ENCODE results near the gene ZNF254.
"Not testable (repeated sequence)": the region's sequence is repeated elsewhere in the genome, so short reads cannot be mapped to it uniquely, and the experiment has no call there.

The ZNF254 gene

GRCh38 chr19:24071078-24071477 is 15.9 kb upstream of the ZNF254 start:
- H3K9me3 ChIP-seq (ENCODE audit: control extremely low read depth in 1 of 5, control insufficient read depth in 4 of 5, insufficient read depth in 2 of 5, low read depth in 1 of 5, low read length in 4 of 5) = peaks cover 0 to 11% (median 6%) of the 10 kb centered on the region in 5 experiments
- H3K4me3 ChIP-seq (ENCODE audit: control insufficient read depth in 1 of 7, extremely low read depth in 1 of 7, insufficient read depth in 4 of 7, low read depth in 2 of 7, low read length in 6 of 7) = no peak overlapping the region
- no peaks in the 10 kb centered on the region for H3K27me3 ChIP-seq (replicated peaks in 2 of 5; ENCODE audit: control insufficient read depth in 4 of 5, insufficient read depth in 5 of 5, low read length in 4 of 5)
- peaks cover 13 to 66% (median 42%) of the 10 kb centered on the region in 4 experiments for H3K36me3 ChIP-seq (ENCODE audit: control insufficient read depth in 4 of 4, insufficient read depth in 4 of 4, low read length in 3 of 4)
- DNase-seq = no peak
- WGBS (ENCODE audit: insufficient coverage) = 100% methylated on average over 2 of the region's 2 CpGs
- ChIA-PET POLR2A (no interaction called here), CTCF (no interaction called here)
- H3K27ac ChIP-seq (ENCODE audit: insufficient read depth in 1 of 2, low read depth in 1 of 2, low read length in 2 of 2, poor library complexity in 1 of 2, severe bottlenecking in 2 of 2) = no peak overlapping the region
- H3K4me1 ChIP-seq (ENCODE audit: control extremely low read depth in 1 of 4, control insufficient read depth in 4 of 4, insufficient read depth in 4 of 4, low read length in 3 of 4) = no peaks in the 10 kb centered on the region

- POLR2A ChIA-PET = no interaction called here
These were observed 14.3 kb upstream of the ZNF254 start for GRCh38 chr19:24072720-24073119.

GRCh38 chr19:24073807-24074206 is 13.2 kb upstream of the ZNF254 start:
- ChIA-PET POLR2A (no interaction called here), CTCF (no interaction called here)
- H3K4me1 ChIP-seq (ENCODE audit: control extremely low read depth in 1 of 4, control insufficient read depth in 4 of 4, insufficient read depth in 4 of 4, low read length in 3 of 4) = no peaks in the 10 kb centered on the region
- H3K27ac ChIP-seq (ENCODE audit: insufficient read depth in 1 of 2, low read depth in 1 of 2, low read length in 2 of 2, poor library complexity in 1 of 2, severe bottlenecking in 2 of 2) = no peak overlapping the region
- DNase-seq = no peak
- H3K9me3 ChIP-seq (ENCODE audit: control extremely low read depth in 1 of 5, control insufficient read depth in 4 of 5, insufficient read depth in 2 of 5, low read depth in 1 of 5, low read length in 4 of 5) = peaks cover 0 to 11% (median 6%) of the 10 kb centered on the region in 5 experiments
- H3K36me3 ChIP-seq (ENCODE audit: control insufficient read depth in 4 of 4, insufficient read depth in 4 of 4, low read length in 3 of 4) = peaks cover 7 to 48% (median 37%) of the 10 kb centered on the region in 4 experiments
- H3K27me3 ChIP-seq (replicated peaks in 2 of 5; ENCODE audit: control insufficient read depth in 4 of 5, insufficient read depth in 5 of 5, low read length in 4 of 5) = no peaks in the 10 kb centered on the region
- H3K4me3 ChIP-seq (ENCODE audit: control insufficient read depth in 1 of 7, extremely low read depth in 1 of 7, insufficient read depth in 4 of 7, low read depth in 2 of 7, low read length in 6 of 7) = no peak overlapping the region

More at GRCh38 chr19:24072720-24073119, 14.3 kb upstream of the ZNF254 start:
- CTCF ChIA-PET = no interaction called here
- no peak for DNase-seq
- H3K27me3 ChIP-seq (replicated peaks in 2 of 5; ENCODE audit: control insufficient read depth in 4 of 5, insufficient read depth in 5 of 5, low read length in 4 of 5) = no peaks in the 10 kb centered on the region
- no peak overlapping the region for H3K4me3 ChIP-seq (ENCODE audit: control insufficient read depth in 1 of 7, extremely low read depth in 1 of 7, insufficient read depth in 4 of 7, low read depth in 2 of 7, low read length in 6 of 7)
- H3K27ac ChIP-seq (ENCODE audit: insufficient read depth in 1 of 2, low read depth in 1 of 2, low read length in 2 of 2, poor library complexity in 1 of 2, severe bottlenecking in 2 of 2) = no peak overlapping the region
- no peaks in the 10 kb centered on the region for H3K4me1 ChIP-seq (ENCODE audit: control extremely low read depth in 1 of 4, control insufficient read depth in 4 of 4, insufficient read depth in 4 of 4, low read length in 3 of 4)
- H3K9me3 ChIP-seq (ENCODE audit: control extremely low read depth in 1 of 5, control insufficient read depth in 4 of 5, insufficient read depth in 2 of 5, low read depth in 1 of 5, low read length in 4 of 5) = peaks cover 0 to 11% (median 6%) of the 10 kb centered on the region in 5 experiments
- peaks cover 11 to 59% (median 39%) of the 10 kb centered on the region in 4 experiments for H3K36me3 ChIP-seq (ENCODE audit: control insufficient read depth in 4 of 4, insufficient read depth in 4 of 4, low read length in 3 of 4)

DNA sequence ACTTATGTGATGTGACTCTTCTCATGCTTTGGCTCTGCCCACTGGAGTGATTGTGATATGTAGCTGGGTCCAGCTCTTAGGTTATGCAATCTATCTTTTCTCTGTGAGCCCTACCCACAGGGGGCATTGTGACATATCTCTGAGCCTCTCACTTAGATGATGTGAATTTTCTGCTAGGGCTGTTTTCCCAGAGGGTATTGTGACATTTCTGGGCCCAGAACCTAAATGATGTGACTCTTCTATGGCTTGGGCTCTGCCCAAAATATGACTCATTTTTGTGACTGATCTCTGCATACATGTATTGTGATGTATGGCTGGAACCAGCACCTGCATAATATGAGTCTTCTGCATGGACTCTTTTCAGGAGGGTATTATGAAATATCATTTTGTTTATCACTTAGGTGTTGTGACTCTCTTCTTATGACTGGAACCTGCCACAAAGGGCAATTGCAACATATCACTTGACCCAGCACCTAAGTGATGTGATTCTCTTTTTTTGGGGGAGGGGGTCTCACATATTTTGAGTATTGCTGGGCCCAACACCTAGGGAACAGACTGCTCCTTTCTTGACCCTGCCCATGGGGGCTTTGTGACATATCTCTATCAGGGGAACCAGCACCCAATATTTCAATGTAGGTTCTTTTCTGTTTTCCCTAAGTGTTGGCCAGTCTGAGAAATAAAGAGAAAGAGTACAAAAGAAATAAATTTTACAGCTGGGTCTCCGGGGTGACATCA is 12.1 kb upstream of the ZNF254 start:
- H3K4me3 ChIP-seq (ENCODE audit: control insufficient read depth in 1 of 7, extremely low read depth in 1 of 7, insufficient read depth in 4 of 7, low read depth in 2 of 7, low read length in 6 of 7) = no peak overlapping the region
- POLR2A ChIA-PET = no interaction called here
- 100% methylated on average over 1 of the region's 1 CpG for WGBS (ENCODE audit: insufficient coverage)
- no peaks in the 10 kb centered on the region for H3K27me3 ChIP-seq (replicated peaks in 2 of 5; ENCODE audit: control insufficient read depth in 4 of 5, insufficient read depth in 5 of 5, low read length in 4 of 5)
- peaks cover 7 to 48% (median 40%) of the 10 kb centered on the region in 4 experiments for H3K36me3 ChIP-seq (ENCODE audit: control insufficient read depth in 4 of 4, insufficient read depth in 4 of 4, low read length in 3 of 4)
- H3K4me1 ChIP-seq (ENCODE audit: control extremely low read depth in 1 of 4, control insufficient read depth in 4 of 4, insufficient read depth in 4 of 4, low read length in 3 of 4) = no peaks in the 10 kb centered on the region
- H3K27ac ChIP-seq (ENCODE audit: insufficient read depth in 1 of 2, low read depth in 1 of 2, low read length in 2 of 2, poor library complexity in 1 of 2, severe bottlenecking in 2 of 2) = no peak overlapping the region
- CTCF ChIA-PET = no interaction called here
- H3K9me3 ChIP-seq (ENCODE audit: control extremely low read depth in 1 of 5, control insufficient read depth in 4 of 5, insufficient read depth in 2 of 5, low read depth in 1 of 5, low read length in 4 of 5) = peaks cover 0 to 11% (median 6%) of the 10 kb centered on the region in 5 experiments
- no peak for DNase-seq

DNA sequence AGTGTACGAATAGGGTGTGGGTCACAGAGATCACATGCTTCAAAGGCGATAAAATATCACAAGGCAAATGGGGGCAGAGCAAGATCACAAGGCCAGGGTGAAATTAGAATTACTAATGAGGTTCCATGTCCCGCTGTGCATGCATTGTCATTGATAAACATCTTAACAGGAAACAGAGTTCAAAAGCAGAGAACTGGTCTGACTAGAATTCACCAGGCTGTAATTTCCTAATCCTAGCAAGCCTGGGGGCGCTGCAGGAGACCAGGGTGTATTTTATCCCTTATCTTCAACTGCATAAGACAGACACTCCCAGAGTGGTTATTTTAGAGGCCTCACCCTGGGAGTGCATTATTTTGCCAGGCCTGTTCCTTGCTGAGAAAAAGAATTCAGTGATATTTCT is 11.5 kb upstream of the ZNF254 start:
- DNase-seq; H3K27ac ChIP-seq (ENCODE audit: insufficient read depth in 1 of 2, low read depth in 1 of 2, low read length in 2 of 2, poor library complexity in 1 of 2, severe bottlenecking in 2 of 2); POLR2A ChIA-PET: not testable (repeated sequence)

DNA sequence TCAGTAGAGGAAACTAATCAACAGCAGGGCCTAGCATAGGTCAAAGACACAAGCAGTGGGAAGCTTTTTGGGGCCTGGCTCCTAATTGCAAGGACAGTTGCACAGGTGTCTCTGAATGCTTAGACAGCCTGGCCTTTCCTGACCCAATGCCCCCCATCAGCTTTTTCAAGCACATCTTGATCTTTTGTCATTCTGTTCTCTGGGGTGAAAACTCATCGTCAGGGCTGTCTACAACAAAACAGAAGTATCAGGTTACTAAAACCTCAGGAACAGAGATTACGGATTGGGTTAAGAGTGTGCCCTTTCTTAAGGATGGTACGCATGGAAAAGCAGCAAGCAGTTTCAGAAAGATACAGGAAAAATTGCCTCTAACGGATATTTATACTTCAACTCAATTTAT is 8.3 kb upstream of the ZNF254 start:
- ChIA-PET CTCF (no interaction called here), POLR2A (no interaction called here)
- H3K9me3 ChIP-seq (ENCODE audit: control extremely low read depth in 1 of 5, control insufficient read depth in 4 of 5, insufficient read depth in 2 of 5, low read depth in 1 of 5, low read length in 4 of 5) = peaks cover 0 to 11% (median 6%) of the 10 kb centered on the region in 5 experiments
- 93% methylated on average over 2 of the region's 4 CpGs for WGBS (ENCODE audit: insufficient coverage)
- peaks cover 0 to 32% (median 17%) of the 10 kb centered on the region in 4 experiments for H3K36me3 ChIP-seq (ENCODE audit: control insufficient read depth in 4 of 4, insufficient read depth in 4 of 4, low read length in 3 of 4)
- no peaks in the 10 kb centered on the region for H3K27me3 ChIP-seq (replicated peaks in 2 of 5; ENCODE audit: control insufficient read depth in 4 of 5, insufficient read depth in 5 of 5, low read length in 4 of 5)
- no peak overlapping the region for H3K27ac ChIP-seq (ENCODE audit: insufficient read depth in 1 of 2, low read depth in 1 of 2, low read length in 2 of 2, poor library complexity in 1 of 2, severe bottlenecking in 2 of 2)
- H3K4me1 ChIP-seq (ENCODE audit: control extremely low read depth in 1 of 4, control insufficient read depth in 4 of 4, insufficient read depth in 4 of 4, low read length in 3 of 4) = peaks cover 0 to 8% (median 1%) of the 10 kb centered on the region in 4 experiments
- H3K4me3 ChIP-seq (ENCODE audit: control insufficient read depth in 1 of 7, extremely low read depth in 1 of 7, insufficient read depth in 4 of 7, low read depth in 2 of 7, low read length in 6 of 7) = no peak overlapping the region
- DNase-seq = no peak

More for the DNA sequence above, 11.5 kb upstream of the ZNF254 start:
- H3K4me3 ChIP-seq (ENCODE audit: control insufficient read depth in 1 of 7, extremely low read depth in 1 of 7, insufficient read depth in 4 of 7, low read depth in 2 of 7, low read length in 6 of 7); H3K4me1 ChIP-seq (ENCODE audit: control extremely low read depth in 1 of 4, control insufficient read depth in 4 of 4, insufficient read depth in 4 of 4, low read length in 3 of 4); CTCF ChIA-PET; H3K27me3 ChIP-seq (replicated peaks in 2 of 5; ENCODE audit: control insufficient read depth in 4 of 5, insufficient read depth in 5 of 5, low read length in 4 of 5): not testable (repeated sequence)
- WGBS (ENCODE audit: insufficient coverage) = 97% methylated on average over 3 of the region's 4 CpGs
- H3K36me3 ChIP-seq (ENCODE audit: control insufficient read depth in 4 of 4, insufficient read depth in 4 of 4, low read length in 3 of 4) = peaks cover 7 to 48% (median 36%) of the 10 kb centered on the region in 4 experiments
- H3K9me3 ChIP-seq (ENCODE audit: control extremely low read depth in 1 of 5, control insufficient read depth in 4 of 5, insufficient read depth in 2 of 5, low read depth in 1 of 5, low read length in 4 of 5) = peaks cover 0 to 11% (median 6%) of the 10 kb centered on the region in 5 experiments

DNA sequence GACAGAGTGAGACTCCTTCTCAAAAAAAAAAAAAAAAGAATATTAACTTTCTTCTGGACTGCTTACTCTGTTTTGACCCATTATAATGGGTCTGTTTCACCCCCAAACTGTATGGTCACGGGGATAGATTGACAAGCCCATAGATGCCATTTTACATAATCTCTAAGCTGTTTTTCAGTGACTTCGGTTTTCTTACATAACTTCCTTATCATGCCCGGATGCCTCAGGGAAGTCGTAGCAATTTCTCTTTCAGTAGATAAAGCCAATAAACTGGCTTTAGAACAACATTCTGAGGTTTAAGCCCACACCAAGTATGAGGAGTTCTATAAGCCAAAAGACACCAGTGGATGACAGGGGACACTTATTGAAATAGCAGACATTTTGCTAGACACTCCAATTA is 5.9 kb upstream of the ZNF254 start:
- peak; percentile 5 to 69 (median 40) for DNase-seq
- H3K36me3 ChIP-seq (ENCODE audit: control insufficient read depth in 4 of 4, insufficient read depth in 4 of 4, low read length in 3 of 4) = peaks cover 0 to 20% (median 3%) of the 10 kb centered on the region in 4 experiments
- WGBS (ENCODE audit: insufficient coverage) = 0% methylated on average over 1 of the region's 4 CpGs
- peaks cover 0 to 8% (median 1%) of the 10 kb centered on the region in 4 experiments for H3K4me1 ChIP-seq (ENCODE audit: control extremely low read depth in 1 of 4, control insufficient read depth in 4 of 4, insufficient read depth in 4 of 4, low read length in 3 of 4)
- CTCF ChIA-PET = interaction anchor here (1.9 kb wide), 1 partner anchor 17 kb away, joined by 5 read pairs; no protein-coding TSS in a partner anchor
- H3K4me3 ChIP-seq (ENCODE audit: control insufficient read depth in 1 of 7, extremely low read depth in 1 of 7, insufficient read depth in 4 of 7, low read depth in 2 of 7, low read length in 6 of 7) = peak overlapping the region in 1 of 7 experiments; percentile 28
- POLR2A ChIA-PET = interaction anchor here (0.6 kb wide), 1 partner anchor 9 kb away, joined by 3 read pairs; no protein-coding TSS in a partner anchor
- no peaks in the 10 kb centered on the region for H3K27me3 ChIP-seq (replicated peaks in 2 of 5; ENCODE audit: control insufficient read depth in 4 of 5, insufficient read depth in 5 of 5, low read length in 4 of 5)
- peaks cover 0 to 1% (median 0%) of the 10 kb centered on the region in 5 experiments for H3K9me3 ChIP-seq (ENCODE audit: control extremely low read depth in 1 of 5, control insufficient read depth in 4 of 5, insufficient read depth in 2 of 5, low read depth in 1 of 5, low read length in 4 of 5)
- H3K27ac ChIP-seq (ENCODE audit: insufficient read depth in 1 of 2, low read depth in 1 of 2, low read length in 2 of 2, poor library complexity in 1 of 2, severe bottlenecking in 2 of 2) = no peak overlapping the region

All from common myeloid progenitor, CD34-positive (primary cell).